Fibroblast of skin of right biceps (primary cell): ENCODE data around the gene ZNF134.

Experiments
- DNase-seq: peaks from one replicate; pipeline ENCODE4 v3.0.0-alpha.2; 2013

The ZNF134 gene

DNA sequence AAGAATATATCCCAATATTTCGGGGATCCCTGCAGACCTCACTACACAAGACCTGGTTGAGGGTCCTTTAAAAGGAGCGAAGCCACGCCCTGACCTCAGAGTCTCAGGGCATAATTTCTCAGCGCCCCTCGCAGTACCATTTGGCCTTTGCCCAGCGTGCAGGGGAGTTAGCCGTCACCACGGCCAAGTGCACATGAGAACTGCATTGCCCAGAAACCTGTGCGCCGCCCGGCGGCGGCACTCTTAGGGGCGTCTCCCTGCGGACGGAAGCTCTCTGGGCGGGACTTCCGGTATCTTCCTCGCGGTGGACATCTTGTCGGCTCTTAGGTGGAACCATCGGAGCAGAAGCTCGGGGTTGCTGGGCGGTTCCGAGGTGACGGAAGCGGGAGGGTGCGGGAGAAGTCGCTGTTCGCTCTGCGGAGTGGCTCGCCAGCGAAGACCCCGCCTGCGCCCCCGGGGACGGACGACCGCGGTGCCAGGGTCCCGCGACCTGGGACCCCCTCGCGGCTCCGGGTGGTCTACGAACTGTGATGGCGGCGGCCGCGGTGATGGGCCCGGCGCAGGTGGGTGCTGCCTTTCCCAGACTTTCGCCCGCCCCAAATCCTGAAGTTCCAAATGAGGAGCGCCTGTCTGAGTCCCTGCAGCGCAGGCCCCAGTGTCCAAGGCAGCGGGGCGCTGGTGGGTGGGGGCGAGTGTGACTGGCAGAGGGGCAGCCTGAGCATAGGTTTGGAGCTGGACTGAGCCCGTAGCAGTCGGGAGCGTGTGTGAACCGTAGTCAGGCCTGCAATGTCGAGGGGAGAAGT is at the start of gene ZNF134:
Gene ZNF134 (plus strand): TSS at position 302 of the 803 bp plus-strand sequence. CDS start 5,227 bp downstream, outside the sequence.
- peak; percentile 90 for DNase-seq

DNA sequence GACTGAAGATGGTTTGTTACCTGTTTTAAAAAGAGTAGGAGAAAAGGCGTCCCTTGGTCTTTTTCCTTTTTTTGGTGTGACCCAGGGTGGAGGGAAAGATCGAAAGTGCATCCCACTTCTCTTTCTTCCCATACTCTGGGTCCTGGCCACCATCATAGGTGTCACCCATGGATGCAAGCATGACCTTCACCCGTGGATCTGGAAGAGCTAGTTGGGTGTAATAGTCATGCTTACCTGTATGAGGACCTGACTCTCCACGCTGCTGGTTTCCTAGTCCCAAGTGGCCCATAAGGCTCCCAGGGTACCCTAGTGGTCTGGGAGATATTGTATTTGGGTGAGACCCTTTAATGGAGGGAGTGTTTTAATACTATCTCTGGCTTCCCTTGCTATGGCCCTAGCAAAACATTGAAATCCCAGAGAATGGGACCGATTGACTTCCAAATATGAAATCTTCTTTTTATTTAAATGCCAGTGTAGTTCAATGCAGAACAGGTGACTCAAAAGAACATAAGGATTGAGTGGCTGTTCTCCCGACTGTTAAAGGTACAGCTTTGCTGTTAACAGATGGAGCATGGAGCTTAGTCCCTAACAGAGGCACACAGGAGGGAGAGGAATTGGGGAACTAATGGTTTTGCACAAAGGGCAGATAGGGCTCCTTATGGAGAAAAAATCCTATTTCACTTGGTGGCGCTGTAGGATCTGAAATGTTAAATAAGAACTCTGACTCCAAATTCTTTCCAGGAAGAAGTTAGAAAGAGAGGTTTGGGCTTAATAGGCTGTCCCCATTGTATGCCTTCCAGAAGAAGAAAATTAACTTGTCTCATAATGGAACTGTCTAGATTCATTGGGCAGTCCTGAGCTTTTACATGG is 47.4 kb upstream of the ZNF134 start:
- DNase-seq = peak; percentile 38

DNA sequence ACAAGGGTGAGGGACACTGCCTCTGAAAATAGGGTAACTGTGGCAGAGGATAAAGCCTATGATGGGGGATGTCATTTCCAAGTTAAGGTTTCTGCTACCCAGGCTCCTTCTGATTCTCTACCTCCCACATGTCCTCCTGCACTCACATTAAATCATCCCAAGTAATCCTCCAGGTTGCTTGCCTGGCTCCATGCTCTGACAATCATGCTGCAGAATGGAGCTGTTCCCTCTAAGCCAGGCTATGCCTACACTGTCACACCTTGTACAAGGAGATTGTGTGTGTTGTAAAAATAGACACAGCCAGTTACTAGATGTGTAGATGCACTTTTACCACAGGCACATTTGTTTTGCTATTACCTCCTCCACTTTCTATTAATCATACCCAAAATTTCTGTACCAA is 43.3 kb upstream of the ZNF134 start:
- DNase-seq = no peak

DNA sequence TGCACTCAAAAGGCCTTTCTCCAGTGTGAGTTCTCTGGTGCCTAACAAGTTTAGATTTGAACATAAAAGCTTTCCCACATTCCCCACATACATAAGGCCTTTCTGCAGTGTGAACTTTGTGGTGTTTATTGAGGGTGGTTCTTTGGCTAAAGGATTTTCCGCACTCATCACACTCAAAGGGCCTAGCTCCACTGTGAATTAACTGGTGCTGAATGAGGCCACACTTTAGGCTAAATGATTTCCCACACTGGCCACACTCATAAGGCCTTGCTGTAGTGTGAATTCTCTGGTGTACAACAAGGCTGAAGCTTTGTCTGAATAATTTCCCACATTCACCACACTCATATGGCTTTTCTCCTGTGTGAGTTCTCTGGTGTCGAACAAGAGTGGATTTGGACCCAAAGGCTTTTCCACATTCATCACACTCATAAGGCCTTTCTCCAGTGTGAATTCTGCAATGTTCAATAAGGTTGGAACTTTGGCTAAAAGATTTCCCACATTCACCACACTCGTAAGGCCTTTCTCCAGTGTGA is 41.6 kb upstream of the ZNF134 start:
- no peak for DNase-seq

DNA sequence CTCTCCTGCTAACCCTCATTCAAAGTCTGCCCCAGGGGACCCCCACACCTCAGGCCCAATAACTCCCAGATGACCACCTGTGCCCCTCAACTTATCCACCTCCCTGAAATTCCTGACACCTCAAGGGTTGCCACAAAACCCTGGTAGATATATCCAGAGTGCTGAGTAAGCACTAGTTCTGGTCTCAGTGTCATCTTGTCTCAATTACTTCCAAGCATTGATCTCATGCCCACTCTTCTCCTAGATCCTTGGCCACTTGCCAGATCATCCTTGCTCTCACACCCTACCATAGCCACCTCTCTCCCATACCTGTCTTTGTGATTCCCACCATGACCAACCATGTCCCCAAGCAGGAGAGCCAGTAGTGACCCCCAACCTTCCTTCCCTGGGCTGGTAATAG is 37.4 kb upstream of the ZNF134 start:
- no peak for DNase-seq

DNA sequence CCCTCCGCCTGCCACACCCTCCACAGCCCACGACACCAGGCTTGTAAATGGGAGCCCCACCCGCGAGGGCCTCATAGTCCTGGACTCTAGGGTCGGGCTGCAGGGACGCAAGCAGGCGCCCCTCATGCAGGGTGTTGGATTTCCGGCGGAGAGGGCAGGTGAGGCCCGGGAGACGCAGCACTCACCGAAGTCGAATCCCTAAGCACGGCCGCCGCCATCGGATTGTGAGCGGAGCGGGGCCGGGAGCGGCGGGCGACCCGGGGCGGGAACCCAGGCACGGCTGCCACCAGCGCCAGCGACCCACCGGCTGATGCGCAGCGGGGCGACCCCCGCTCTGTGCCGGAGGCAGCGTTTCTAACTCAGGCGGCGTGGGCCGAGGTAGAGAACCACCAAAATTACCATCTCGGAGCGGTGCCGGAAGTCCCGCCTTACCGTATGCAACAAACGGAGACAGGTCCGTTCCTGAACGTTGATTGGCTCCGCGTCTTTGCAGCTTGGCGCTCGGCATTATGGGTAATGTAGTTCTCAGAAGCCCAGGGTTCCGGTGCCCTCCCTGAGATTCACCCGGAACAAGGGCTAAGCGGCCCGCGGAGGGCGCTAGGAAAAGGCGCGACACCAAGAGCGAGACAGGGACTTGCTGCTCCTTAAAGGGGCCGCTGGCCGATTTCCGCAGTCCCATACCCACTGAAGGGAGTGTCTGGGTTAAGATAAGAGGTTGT is 35.4 kb upstream of the ZNF134 start, which contains the start of gene ZNF416:
Gene ZNF416 (minus strand): TSS at position 425 of the 719 bp plus-strand sequence. CDS start 207 bp downstream, at position 218.
- DNase-seq = peak; percentile 98

DNA sequence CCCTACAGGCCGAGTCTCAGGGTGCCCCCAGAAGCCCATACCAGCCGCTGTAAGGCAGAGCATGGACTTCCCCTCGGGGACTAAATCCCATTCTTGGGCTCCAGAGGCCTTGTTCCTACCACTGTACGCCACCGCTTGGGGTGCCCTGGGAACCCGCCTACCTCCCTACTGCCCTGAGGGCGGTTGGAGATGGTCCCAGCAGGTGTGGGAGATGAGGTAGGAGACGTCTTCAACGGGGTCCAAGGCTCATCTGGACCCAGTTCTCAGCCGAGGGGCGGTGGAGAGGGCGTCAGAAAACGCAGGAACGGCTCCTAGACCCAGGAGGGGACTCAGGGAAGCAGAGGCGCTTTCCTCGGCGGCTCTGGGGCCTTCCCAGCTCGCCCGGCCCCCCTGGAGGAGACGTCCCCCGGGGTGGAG is 30.9 kb upstream of the ZNF134 start:
- no peak for DNase-seq

DNA sequence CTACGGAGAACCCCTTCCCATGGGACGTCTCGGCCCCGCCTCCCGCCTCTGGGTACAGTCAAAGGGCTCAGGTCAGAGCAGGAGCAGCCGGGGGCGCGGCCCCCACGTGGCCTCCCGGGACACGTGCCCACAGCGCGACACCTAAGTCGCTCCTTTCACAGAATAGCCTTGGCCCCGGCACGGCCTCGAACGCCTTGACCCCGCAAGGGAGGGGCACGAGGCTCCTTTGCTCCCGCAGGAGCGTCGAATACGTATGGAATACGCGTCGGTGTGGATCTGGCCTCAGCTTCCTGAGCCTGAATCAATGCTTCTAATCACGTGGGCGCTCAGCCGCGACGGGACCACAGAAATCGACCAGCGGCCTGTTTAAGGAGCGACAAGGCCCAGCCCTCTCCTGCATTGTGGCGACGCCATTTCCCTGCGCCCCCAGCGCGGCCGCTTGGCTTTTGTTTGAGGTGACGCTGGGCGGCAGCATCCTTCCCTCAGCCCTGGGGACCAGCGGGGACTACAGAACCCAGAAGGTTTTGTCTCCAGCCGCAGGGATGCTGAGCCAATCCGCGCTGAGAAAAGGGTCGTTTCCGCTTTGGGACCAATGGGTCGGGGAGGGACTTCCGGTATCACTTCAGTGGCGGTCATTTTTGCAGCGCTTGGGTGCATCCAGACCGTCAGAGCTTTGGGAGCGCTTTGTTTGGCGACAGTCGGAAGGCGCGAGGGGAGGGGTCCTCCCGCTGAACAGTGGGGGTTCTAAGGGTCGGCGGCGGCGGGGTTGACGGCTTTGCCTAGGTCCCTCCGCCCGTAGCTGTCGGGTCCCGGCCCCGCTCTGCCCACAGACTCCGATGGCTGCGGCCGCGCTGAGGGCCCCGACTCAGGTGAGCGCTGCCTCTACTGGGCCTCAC is 30.3 kb upstream of the ZNF134 start, which contains the start of gene ZIK1:
Gene ZIK1 (plus strand): TSS at position 625 of the 896 bp plus-strand sequence. CDS start 212 bp downstream, at position 837.
- DNase-seq = peak; percentile 96

DNA sequence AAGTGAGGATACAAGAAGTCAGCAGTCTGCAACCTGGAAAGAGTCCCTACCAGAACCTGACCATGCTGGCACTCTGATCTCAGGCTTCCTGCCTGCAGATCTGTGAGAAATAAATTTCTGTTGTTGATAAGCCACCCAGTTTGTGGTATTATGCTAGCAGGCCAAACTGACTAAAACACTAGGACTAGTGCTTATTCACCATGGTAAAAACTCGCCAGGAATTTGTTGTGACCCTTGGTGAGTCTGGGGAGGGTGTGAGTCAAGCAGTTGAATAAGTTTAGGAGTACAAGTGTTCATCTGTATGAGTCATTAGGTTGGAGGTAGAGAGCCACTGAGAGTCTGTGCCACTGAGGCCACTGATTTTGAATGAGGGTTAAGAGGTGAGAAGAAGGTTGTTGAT is 26.5 kb upstream of the ZNF134 start:
- DNase-seq = peak; percentile 69

DNA sequence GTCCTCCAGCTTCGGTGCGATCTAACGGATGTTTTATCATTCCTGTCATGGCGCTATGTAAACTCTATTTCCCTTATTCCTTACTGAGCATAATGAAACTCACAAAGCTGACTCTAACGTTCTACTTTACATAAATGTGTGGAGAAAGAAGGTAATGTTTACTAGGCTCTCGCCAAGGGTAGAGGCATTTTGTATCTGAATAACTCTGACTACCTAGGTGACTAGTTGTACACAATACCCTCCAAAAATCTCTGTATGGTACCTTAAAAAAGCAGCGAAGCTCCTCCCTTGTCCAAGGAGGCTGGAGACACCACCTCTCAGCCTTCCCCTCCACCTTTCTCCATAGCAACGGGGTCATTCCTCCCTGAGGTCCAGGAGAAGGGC is 14.7 kb upstream of the ZNF134 start:
- DNase-seq = no peak

DNA sequence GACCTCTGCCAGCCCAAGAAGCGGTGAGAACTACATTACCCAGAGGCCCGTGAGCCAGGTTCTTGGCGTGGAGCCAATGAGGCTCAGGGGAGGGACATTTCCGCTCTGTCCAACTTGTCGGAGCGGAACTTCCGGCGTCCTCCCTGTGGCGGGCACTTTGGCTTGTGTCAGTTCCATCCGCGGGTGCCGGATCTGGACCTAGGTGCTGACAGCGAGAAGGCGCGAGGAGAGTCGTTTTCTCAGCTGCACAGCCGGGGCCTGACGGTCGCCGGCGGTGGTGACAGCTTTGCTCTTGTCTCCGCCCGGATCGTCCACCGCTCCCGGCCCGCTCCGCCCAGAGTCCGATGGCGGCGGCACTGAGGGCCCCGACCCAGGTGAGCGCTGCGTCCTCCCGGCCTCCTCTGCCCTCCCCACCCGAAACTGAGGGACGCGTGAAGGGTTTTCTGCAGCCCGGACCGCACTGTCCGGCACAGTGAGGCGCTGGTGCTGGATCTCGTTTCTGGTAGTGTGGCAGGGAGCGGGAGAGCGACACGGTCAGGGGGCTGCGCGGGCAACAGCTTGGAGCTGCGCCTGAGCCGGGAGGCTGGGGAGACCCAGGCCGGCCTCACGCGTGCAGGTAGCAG is 14.2 kb upstream of the ZNF134 start, which contains the start of gene ZNF530:
Gene ZNF530 (plus strand): TSS at position 125 of the 623 bp plus-strand sequence. CDS start 4,461 bp downstream, outside the sequence.
- DNase-seq = peak; percentile 94

DNA sequence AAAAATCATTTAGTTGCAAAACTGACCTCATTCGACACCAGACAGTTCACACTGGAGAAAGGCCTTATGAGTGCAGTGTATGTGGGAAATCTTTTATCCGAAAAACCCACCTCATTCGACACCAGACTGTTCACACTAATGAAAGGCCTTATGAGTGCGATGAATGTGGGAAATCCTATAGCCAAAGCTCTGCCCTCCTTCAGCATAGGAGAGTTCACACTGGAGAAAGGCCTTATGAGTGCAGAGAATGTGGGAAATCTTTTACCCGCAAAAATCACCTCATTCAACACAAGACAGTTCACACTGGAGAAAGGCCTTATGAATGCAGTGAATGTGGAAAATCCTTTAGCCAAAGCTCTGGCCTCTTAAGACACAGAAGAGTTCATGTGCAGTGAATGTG is 7.1 kb upstream of the ZNF134 start:
- DNase-seq = no peak

DNA sequence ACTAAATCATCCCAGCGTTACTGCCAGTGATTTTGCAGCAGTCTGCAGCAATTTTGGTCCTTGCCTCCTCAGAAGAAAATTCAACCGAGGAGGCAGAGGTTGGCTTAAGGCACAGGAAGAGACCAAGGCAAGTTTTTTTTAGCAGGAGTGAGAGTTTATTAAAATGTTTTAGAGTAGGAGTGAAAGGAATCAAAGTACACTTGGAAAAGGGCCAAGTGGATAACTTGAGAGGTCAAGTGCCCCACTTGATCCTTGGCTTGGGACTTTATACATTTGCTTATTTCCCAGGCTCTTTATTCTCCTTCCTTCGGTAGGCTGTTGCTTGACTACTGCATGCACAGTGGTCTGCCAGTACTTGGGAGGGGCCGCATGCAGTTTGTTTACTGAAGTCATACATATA is 2.9 kb upstream of the ZNF134 start:
- no peak for DNase-seq

DNA sequence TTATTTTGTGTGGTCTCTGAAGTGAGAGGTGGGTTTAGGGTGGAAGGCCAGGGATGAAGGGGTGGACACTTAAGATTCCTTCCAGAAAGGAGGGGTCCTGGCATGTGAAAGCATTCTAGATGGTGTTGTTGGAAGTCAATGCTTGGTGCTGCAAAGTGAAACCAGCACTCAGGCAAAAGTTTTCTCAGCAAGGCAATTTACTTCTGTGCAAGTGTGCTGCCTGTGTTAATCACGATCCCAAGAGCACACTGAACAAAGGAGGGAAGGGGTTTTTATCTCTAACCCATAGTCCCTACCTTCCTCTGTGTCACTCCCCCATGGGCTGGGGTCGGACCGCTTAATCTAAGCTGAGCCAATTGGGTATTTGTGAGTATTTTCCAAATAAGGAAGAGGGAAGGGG is 1.3 kb downstream of the ZNF134 start:
- DNase-seq = no peak

DNA sequence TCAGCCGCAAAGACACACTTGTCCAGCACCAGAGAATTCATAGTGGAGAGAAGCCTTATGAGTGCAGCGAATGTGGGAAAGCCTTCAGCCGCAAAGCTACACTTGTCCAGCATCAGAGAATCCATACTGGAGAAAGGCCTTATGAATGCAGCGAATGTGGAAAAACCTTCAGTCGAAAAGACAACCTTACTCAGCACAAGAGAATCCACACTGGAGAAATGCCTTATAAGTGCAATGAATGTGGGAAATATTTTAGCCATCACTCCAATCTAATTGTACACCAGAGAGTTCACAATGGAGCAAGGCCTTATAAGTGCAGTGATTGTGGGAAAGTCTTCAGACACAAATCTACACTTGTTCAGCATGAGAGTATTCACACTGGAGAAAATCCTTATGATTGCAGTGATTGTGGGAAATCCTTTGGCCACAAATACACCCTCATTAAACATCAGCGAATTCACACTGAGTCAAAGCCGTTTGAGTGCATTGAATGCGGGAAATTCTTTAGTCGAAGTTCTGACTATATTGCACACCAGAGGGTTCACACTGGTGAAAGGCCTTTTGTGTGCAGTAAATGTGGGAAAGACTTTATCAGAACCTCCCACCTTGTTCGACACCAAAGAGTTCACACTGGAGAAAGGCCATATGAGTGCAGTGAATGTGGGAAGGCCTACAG is 6.8 kb downstream of the ZNF134 start:
- peak; percentile 19 for DNase-seq

DNA sequence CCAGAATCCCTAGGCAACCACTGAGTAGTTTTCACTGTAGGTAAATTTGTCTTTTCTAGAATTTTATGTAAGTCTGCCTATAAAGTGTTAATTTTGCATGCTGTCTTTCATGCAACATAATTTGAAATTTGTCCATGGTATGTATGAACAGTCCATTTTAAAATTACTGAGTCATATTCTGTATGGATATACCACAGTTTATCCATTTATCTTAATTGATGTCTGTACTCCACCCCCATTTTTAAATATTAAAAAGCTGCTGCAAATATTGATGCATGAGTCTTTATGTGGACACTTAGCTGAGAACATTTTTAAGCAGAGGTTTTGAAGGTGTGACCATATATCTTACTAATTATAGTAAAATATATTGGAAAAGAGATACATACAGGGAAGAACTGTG is 9.0 kb downstream of the ZNF134 start:
- no peak for DNase-seq

DNA sequence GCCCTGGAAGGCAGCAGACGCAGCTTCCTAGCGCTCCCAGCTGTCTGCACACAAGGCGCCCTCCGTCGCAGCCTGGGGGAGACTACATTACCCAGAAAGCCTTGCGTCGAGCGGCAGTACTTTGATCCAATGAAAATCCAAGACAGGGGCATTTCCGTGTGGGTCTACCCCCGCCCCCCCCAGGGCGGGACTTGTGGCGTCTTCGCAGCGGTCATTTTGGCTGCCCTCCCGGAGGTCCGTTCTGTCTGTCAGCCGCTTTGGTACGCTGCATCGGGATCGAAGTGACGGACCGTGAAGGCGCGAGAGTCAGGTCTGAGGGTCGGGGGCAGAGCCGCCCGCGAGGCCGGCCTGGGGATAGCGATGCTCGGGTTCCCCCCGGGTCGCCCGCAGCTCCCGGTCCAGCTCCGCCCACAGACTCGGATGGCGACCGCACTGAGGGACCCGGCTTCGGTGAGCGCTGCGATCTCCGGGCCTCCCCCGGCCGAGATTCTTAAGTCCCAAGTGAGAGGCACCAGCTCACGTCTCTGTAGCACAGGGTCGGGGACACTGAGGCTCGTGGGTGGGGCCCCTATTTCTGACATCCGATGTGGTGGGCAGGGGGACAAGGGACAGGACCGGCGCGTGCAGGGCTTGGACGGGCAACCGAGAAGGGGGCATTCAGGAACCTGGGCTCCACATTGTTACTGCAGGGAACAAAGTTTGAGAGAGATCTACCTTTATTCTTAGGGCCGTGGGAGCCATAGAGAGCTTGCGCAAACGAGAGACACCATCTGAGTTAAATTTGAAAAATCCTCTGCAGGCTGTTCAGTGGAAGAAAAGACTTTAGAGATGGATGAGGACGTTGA is 19.2 kb downstream of the ZNF134 start, which contains the start of gene ZNF211:
Gene ZNF211 (plus strand): TSS at position 182 of the 845 bp plus-strand sequence. CDS start 179 bp downstream, at position 361.
- peak; percentile 95 for DNase-seq

DNA sequence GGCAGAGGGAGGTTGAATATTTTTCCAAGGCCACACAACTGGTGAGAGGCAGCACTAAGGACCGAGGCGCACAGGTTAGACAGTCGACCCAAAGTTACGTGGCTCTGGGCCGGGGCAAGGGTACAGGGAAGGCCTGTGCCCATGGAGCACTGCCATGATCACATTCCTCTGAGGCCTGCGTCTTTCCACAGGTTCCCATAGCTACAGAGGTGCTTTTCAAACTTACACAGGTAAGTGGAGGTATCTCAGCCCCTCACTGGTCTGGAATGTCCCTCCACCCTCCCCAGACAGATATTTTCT is 19.7 kb downstream of the ZNF134 start:
- DNase-seq = no peak

DNA sequence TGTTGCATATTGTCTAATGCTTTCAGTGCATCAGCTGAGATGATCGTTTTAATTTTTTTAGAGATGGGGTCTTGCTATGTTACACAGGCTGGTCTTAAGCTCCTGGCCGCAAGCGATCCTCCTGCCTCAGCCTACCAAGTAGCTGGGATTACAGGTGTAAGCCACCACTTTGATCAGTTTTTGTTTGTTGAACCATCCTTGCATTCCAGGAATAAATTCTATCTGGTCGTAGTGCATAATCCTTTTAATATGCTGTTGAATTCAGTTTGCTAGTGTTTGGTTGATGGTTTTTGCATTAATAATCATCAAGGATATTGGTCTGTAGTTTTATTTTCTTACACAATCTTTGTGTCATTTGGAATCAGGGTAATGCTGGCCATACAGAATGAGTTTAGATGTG is 23.3 kb downstream of the ZNF134 start:
- no peak for DNase-seq
